ENCODE results near the gene PRRG2.

GRCh38 chr19:49541914-49542313 is 39.2 kb upstream of the PRRG2 start:
- no peak for TF ChIP-seq REST (IDR thresholded peaks at IDR 0.05; ENCODE audit: low read depth, low read length)
- no peak for TF ChIP-seq CTCF (IDR thresholded peaks at IDR 0.05)
- TF ChIP-seq MXI1 (IDR thresholded peaks at IDR 0.05; ENCODE audit: low read depth, low read length) = no peak
- no peak for TF ChIP-seq NFIC (IDR thresholded peaks at IDR 0.05; ENCODE audit: borderline replicate concordance)
- TF ChIP-seq GABPA (IDR thresholded peaks at IDR 0.05; ENCODE audit: low read depth) = no peak
- no peak for TF ChIP-seq ZBTB33 (IDR thresholded peaks at IDR 0.05; ENCODE audit: borderline replicate concordance, low read depth)
- no peak for TF ChIP-seq PBX3 (IDR thresholded peaks at IDR 0.05)
- TF ChIP-seq RCOR1 (IDR thresholded peaks at IDR 0.05; ENCODE audit: low read length) = no peak

All from SK-N-SH (cell line).